ENCODE results near the gene USP32. TPM values are rescaled to one million over a fixed set of nuclear protein-coding genes. Genes with fewer than 3 reads are reported as not detected.

USP32 gene
- total RNA-seq, 1 donor from 2014 or later, result 11.9 TPM

DNA sequence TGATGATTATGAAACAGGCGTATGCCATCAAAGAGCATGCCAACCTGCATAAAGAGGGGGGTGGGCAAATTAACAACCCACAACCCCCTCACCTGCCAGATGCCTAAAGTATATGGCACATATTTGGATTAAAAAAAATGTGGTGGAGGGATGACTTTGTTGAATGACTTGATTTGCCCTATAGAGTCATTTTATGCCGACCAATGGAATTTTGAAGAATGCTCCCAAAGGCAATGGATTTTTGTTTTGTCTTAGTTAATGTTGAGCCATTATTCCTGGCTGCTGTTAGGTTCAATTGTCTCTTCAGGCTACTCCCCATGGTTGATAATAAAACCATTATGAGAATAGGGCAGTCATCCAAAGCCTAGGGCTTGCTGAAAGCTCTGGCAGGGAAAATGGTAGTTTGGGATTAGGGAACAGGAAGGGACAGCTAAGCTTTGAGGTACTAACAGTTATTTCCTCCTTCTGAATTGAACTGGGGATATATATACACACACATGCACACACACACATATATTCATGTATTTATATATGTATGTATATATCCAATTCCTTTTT lies 24.5 kb upstream of the USP32 start:
- TF ChIP-seq, protein P1, sequence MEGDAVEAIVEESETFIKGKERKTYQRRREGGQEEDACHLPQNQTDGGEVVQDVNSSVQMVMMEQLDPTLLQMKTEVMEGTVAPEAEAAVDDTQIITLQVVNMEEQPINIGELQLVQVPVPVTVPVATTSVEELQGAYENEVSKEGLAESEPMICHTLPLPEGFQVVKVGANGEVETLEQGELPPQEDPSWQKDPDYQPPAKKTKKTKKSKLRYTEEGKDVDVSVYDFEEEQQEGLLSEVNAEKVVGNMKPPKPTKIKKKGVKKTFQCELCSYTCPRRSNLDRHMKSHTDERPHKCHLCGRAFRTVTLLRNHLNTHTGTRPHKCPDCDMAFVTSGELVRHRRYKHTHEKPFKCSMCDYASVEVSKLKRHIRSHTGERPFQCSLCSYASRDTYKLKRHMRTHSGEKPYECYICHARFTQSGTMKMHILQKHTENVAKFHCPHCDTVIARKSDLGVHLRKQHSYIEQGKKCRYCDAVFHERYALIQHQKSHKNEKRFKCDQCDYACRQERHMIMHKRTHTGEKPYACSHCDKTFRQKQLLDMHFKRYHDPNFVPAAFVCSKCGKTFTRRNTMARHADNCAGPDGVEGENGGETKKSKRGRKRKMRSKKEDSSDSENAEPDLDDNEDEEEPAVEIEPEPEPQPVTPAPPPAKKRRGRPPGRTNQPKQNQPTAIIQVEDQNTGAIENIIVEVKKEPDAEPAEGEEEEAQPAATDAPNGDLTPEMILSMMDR (IDR thresholded peaks at IDR 0.05), result no peak
- intact Hi-C loops (cut with DNase I), result no loop called here
- no peak overlapping the region for H3K4me3 ChIP-seq
- H3K9me3 ChIP-seq, result no peaks in the 10 kb centered on the region
- H3K4me1 ChIP-seq, result no peaks in the 10 kb centered on the region
- no peaks in the 10 kb centered on the region for H3K36me3 ChIP-seq
- no peak for DNase-seq (ENCODE audit: low spot score in 2 of 2)
- H3K27ac ChIP-seq, result no peak overlapping the region
- no peaks in the 10 kb centered on the region for H3K27me3 ChIP-seq

DNA sequence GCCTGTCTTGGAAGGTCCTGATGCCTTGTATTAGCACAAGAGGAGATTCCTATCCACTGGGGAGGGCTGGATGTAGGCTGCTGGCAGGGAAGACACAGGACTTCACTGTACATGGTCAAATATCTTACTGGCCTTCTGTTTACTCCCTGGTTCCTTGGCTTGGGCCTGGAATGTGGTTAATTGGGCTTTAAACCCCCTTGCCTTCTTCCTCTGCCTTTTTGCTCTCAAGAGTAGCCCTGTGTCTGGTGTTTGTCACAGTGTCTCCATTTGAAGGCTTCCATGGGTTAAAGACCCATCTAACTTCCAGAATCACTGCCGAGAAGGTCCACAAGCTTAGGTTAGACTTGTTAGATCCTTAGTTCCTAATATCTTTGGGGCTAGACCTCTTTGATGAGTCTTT lies 23.2 kb upstream of the USP32 start:
- Histone ChIP-seq H3K36me3 (no peaks in the 10 kb centered on the region), H3K4me3 (no peak overlapping the region), H3K27me3 (no peaks in the 10 kb centered on the region), H3K27ac (no peak overlapping the region), H3K4me1 (no peaks in the 10 kb centered on the region), H3K9me3 (no peaks in the 10 kb centered on the region)
- intact Hi-C loops (cut with DNase I), result no loop called here
- DNase-seq (ENCODE audit: low spot score in 2 of 2), result no peak
- TF ChIP-seq, protein P1 (IDR thresholded peaks at IDR 0.05), result no peak

DNA sequence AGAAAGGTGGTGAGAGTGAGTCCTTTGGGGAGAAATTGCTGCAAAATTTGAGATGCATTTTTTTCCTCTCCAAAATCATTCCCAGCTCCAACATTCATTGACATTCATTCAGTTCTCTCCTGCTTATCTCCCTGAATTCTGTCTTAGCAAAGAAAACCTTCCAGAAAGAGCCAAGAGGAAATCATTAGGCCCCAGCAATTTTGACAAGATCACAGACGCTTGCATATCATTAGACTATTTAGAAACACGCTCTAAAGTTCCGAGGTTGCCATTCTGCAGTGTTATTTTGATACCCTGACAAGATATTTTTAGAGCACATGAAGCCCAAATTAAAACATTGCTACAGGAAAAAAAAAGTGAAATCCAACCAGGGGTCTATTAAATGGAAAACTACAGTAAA lies 20.8 kb upstream of the USP32 start:
- no peak for DNase-seq (ENCODE audit: low spot score in 2 of 2)
- Histone ChIP-seq H3K4me3 (no peak overlapping the region), H3K27me3 (no peaks in the 10 kb centered on the region), H3K36me3 (no peaks in the 10 kb centered on the region), H3K9me3 (no peaks in the 10 kb centered on the region), H3K27ac (no peak overlapping the region), H3K4me1 (no peaks in the 10 kb centered on the region)
- TF ChIP-seq, protein P1 (IDR thresholded peaks at IDR 0.05), result no peak
- intact Hi-C loops (cut with DNase I), result no loop called here

DNA sequence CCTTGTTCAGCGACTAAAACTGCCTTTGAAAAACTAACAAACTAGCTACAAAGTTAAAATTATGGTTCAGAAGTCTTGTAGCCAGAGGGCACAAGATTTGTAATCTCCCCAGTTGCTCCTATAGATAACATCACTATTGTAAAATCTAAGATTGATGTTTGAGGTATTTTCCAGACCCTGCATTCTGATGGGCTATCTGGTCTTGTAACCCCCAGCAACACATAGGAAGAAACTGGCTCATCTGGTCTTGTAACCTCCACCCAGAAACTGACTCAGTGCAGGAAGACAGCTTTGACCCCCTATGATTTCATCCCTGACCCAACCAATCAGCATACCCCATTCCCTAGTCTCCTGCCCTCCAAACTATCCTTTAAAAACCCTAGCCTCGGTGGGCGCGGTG lies 18.1 kb upstream of the USP32 start:
- TF ChIP-seq, protein P1 (IDR thresholded peaks at IDR 0.05), result no peak
- Histone ChIP-seq H3K4me3 (no peak overlapping the region), H3K4me1 (no peaks in the 10 kb centered on the region), H3K36me3 (no peaks in the 10 kb centered on the region), H3K9me3 (no peaks in the 10 kb centered on the region), H3K27me3 (no peaks in the 10 kb centered on the region), H3K27ac (no peak overlapping the region)
- intact Hi-C loops (cut with DNase I), result no loop called here
- DNase-seq (ENCODE audit: low spot score in 2 of 2), result no peak

DNA sequence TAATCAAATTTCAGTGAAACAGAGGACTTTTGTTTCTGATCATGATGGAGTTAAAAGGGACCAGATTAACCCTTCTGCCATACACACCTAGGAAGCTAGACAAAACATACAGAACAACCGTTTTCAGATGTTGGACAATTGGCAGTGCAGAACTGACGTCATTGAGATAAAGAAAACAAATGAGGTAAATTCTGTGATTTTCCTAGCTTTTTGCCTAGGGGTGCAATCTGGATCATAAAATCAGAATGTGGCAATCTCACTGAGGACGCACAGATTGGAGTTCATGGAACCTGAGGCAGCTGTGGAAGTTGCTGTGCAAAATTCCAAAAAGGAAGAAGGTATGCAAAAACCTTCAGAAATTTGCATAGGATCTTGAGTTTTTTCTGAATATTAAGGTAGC lies 15.0 kb upstream of the USP32 start:
- Histone ChIP-seq H3K9me3 (no peaks in the 10 kb centered on the region), H3K36me3 (no peaks in the 10 kb centered on the region), H3K27ac (no peak overlapping the region), H3K4me1 (no peaks in the 10 kb centered on the region), H3K4me3 (no peak overlapping the region), H3K27me3 (no peaks in the 10 kb centered on the region)
- TF ChIP-seq, protein P1 (IDR thresholded peaks at IDR 0.05), result no peak
- intact Hi-C loops (cut with DNase I), result no loop called here
- no peak for DNase-seq (ENCODE audit: low spot score in 2 of 2)

DNA sequence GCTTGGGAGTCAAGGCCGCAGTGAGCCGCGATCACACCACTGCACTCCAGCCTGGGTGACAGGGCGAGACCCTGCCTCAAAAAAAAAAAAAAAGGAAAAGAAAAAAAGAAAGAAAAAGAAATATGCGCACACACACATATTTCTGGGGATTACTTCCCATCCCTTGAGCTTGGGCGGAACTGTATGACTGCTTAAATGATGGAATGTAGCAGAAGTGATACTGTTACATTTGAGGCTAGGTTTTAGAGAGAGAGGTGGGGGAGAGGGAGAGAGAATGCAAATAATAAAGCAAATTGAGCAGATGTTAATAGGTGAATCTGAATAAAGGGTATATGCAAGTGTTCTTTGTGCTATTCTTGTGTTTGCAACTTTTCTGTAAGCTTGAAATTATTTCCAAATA lies 12.0 kb upstream of the USP32 start:
- TF ChIP-seq, protein P1 (IDR thresholded peaks at IDR 0.05), result no peak
- Histone ChIP-seq H3K27ac (no peak overlapping the region), H3K4me3 (no peak overlapping the region), H3K9me3 (no peaks in the 10 kb centered on the region), H3K4me1 (no peaks in the 10 kb centered on the region), H3K27me3 (no peaks in the 10 kb centered on the region), H3K36me3 (no peaks in the 10 kb centered on the region)
- intact Hi-C loops (cut with DNase I), result no loop called here
- no peak for DNase-seq (ENCODE audit: low spot score in 2 of 2)

Measured in ascending aorta (tissue), 2 donors.